Lower lobe of right lung (tissue), 2 donors: ENCODE data around the gene PLXNA4. TPM values are rescaled to one million over a fixed set of nuclear protein-coding genes. Genes with fewer than 3 reads are reported as not detected.
"Not testable (repeated sequence)": the region's sequence is repeated elsewhere in the genome, so short reads cannot be mapped to it uniquely, and the experiment has no call there.

ENCODE experiments used
- ATAC-seq, 2 donors: fragments of 200-7000 bp; cut with Tn5 transposase; one replicate each; pipeline ENCODE4 v1.9.1; 2020 to 2022; ENCODE audit warnings: mild to moderate bottlenecking in 2 of 2, moderate library complexity in 2 of 2
- DNase-seq: peaks from one replicate; pipeline ENCODE4 v3.0.0-alpha.2; 2020
- H3K27ac ChIP-seq: fragments of 200-600 bp; one replicate; pipeline ENCODE4 v1.8.0; 2022
- H3K27me3 ChIP-seq: fragments of 200-600 bp; one replicate; pipeline ENCODE4 v1.8.0; 2022; ENCODE audit warnings: low read depth
- H3K36me3 ChIP-seq: fragments of 200-600 bp; one replicate; pipeline ENCODE4 v1.8.0; 2022; ENCODE audit warnings: mild to moderate bottlenecking
- H3K4me1 ChIP-seq: fragments of 200-600 bp; one replicate; pipeline ENCODE4 v1.8.0; 2022
- H3K4me3 ChIP-seq: fragments of 200-600 bp; one replicate; pipeline ENCODE4 v1.8.0; 2022; ENCODE audit warnings: mild to moderate bottlenecking
- H3K9me3 ChIP-seq: fragments of 200-600 bp; one replicate; pipeline ENCODE4 v1.8.0; 2022
- intact Hi-C: fragments of 100-400 bp; cut with DNase I; formaldehyde crosslinking; loops from one replicate; pipeline ENCODE4 v1.11.0; 2022
- total RNA-seq: library from RNA; stranded (reverse); fragmentation: NEBNext Ultra II Directional; extraction: Animal tissue kit (Norgen Biotek cat#: 25700); gene quantifications from one replicate; pipeline ENCODE4 v1.2.1, GENCODE V29; 2021
- TF ChIP-seq, protein P1 (sequence below): fragments of 200-600 bp; IDR thresholded peaks from one replicate; pipeline ENCODE4 v1.8.0; 2022; ENCODE audit warnings: antibody characterized with exemption, mild to moderate bottlenecking
- donor health status: DM: no; HTN: yes; CAD: no; lungs with severe emphysema.

PLXNA4 gene
- total RNA-seq, 1 donor from 2014 or later: 4.3 TPM

- TF ChIP-seq, protein P1, sequence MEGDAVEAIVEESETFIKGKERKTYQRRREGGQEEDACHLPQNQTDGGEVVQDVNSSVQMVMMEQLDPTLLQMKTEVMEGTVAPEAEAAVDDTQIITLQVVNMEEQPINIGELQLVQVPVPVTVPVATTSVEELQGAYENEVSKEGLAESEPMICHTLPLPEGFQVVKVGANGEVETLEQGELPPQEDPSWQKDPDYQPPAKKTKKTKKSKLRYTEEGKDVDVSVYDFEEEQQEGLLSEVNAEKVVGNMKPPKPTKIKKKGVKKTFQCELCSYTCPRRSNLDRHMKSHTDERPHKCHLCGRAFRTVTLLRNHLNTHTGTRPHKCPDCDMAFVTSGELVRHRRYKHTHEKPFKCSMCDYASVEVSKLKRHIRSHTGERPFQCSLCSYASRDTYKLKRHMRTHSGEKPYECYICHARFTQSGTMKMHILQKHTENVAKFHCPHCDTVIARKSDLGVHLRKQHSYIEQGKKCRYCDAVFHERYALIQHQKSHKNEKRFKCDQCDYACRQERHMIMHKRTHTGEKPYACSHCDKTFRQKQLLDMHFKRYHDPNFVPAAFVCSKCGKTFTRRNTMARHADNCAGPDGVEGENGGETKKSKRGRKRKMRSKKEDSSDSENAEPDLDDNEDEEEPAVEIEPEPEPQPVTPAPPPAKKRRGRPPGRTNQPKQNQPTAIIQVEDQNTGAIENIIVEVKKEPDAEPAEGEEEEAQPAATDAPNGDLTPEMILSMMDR: no peak
- Histone ChIP-seq H3K36me3 (no peaks in the 10 kb centered on the region), H3K27me3 (no peaks in the 10 kb centered on the region), H3K9me3 (no peaks in the 10 kb centered on the region), H3K27ac (no peak overlapping the region), H3K4me3 (no peak overlapping the region), H3K4me1 (no peaks in the 10 kb centered on the region)
- intact Hi-C loops: no loop called here
- DNase-seq: no peak
- no peak for ATAC-seq
These were observed 27.1 kb upstream of the PLXNA4 start for GRCh38 chr7:132603220-132603833.

DNA sequence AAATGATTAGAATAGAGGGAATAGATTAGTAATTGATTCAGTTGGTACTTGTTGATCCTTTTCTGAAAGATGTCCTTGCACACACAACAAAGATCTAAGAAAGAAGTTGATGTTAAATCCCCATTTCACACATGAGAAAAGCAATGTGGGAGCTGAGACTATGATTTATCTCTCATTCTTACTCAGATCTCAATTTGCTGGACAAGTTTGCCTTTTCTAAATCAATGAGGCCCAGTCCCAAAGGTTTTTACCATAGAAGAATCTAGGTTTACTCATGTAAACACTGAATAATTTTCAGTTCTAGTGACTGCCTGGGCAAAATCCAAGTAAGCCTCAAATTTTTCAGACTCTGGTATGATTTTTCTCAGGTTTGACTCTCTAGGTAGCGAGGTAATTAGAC is 25.5 kb upstream of the PLXNA4 start:
- DNase-seq (no peak), ATAC-seq (no peak)
- Histone ChIP-seq H3K27me3 (no peaks in the 10 kb centered on the region), H3K4me3 (no peak overlapping the region), H3K36me3 (no peaks in the 10 kb centered on the region), H3K4me1 (no peaks in the 10 kb centered on the region), H3K27ac (no peak overlapping the region), H3K9me3 (no peaks in the 10 kb centered on the region)
- intact Hi-C loops: no loop called here
- TF ChIP-seq, protein P1: no peak

DNA sequence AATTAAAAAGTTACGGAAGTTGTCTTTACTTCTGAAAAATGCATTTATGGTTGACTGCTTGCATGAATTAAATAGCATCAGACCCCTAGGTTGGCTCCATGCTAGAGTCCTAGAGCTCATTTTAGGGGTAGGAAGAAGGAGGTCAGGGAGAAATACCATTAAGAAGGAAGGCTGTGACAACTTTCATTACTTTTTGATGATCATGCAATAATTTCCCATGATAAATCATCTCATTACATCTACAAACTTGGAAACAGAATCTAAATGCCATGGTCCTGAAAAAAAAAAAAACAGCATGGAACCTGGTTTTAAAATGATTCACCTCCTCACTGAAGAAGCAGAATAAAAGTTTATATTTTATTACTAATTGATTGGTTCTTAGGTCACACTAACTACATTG is 20.3 kb upstream of the PLXNA4 start:
- no peak for DNase-seq
- no peak for ATAC-seq
- Histone ChIP-seq H3K4me3 (no peak overlapping the region), H3K4me1 (no peaks in the 10 kb centered on the region), H3K9me3 (no peaks in the 10 kb centered on the region), H3K36me3 (no peaks in the 10 kb centered on the region), H3K27me3 (no peaks in the 10 kb centered on the region), H3K27ac (no peak overlapping the region)
- TF ChIP-seq, protein P1: no peak
- intact Hi-C loops: no loop called here

DNA sequence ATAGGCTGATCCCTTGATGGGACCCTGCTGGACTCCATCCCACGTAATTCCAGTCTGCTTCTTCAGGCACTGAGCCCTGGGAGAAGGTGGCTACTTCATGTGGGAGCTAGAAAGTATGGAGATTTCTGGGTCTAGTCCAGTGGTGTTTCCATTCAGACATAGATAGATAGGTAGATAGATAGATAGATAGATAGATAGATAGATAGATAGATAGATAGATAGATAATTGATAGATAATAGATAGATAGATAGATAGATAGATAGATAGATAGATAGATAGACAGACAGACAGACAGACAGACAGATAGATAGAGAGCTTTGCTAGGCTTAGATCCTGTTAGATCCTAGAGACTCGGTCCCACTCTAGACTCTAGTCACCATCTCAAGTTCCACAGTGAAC is 18.5 kb upstream of the PLXNA4 start:
- ATAC-seq, H3K36me3 ChIP-seq, DNase-seq, intact Hi-C loops, H3K27ac ChIP-seq, H3K9me3 ChIP-seq, H3K4me1 ChIP-seq, H3K4me3 ChIP-seq, H3K27me3 ChIP-seq: not testable (repeated sequence)

DNA sequence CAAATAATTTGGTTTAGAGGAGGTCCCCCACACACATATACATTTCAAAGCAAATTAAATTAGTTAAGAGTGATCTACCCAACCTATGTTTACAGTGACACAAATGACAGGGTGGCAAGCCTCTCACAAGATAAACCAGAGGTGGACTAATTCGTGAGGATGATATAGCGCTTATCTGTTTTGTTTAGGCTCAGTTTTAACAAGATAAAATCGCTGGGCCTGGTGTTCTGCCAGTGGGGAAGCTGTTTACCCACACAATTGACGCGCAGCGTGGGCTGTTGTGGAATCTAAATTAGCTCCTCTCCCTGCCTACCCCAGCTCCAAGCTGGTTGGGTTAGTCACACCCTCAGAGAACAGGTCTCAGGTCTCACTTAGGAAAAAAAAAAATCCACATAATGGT is 16.7 kb upstream of the PLXNA4 start:
- TF ChIP-seq, protein P1: no peak
- Histone ChIP-seq H3K27me3 (no peaks in the 10 kb centered on the region), H3K27ac (no peak overlapping the region), H3K4me1 (no peaks in the 10 kb centered on the region), H3K9me3 (no peaks in the 10 kb centered on the region), H3K36me3 (no peaks in the 10 kb centered on the region), H3K4me3 (no peak overlapping the region)
- ATAC-seq (no peak), DNase-seq (no peak)
- intact Hi-C loops: no loop called here

DNA sequence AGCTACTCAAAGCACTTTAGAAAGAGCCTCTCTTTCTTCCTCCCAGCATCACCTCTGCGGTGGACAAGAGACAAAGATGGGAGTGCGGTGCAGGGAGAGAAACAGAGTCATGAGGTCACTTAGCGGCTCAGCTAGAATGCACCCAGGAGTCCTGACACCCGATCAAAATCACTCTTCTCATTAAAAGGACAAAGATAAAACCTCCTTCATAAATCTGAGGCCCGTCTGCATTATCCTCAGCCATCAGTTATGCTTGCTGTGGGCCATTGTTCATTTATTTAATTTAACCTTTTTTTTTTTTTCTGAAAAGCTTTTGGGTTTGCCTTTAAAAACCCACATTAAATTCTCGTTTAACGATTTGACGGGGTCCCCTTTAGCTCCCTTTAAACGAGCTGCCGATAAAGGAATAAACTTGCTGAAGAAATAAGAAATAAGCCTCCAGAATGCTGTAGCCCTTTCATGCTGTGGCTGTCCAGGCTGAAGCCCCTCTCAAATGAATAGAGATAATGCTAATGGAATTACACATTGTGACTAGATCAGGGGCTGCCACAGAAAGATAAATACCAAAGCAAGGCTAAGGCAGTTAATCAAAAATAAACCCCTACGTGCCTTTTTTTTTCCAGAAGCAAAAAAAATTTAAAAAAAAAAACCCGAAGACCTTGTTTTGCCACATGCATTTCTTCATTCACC is 16.1 kb upstream of the PLXNA4 start:
- intact Hi-C loops: no loop called here
- no peaks in the 10 kb centered on the region for H3K9me3 ChIP-seq
- DNase-seq: no peak
- TF ChIP-seq, protein P1: no peak
- no peak overlapping the region for H3K4me3 ChIP-seq
- no peak overlapping the region for H3K27ac ChIP-seq
- H3K27me3 ChIP-seq: no peaks in the 10 kb centered on the region
- H3K36me3 ChIP-seq: no peaks in the 10 kb centered on the region
- H3K4me1 ChIP-seq: no peaks in the 10 kb centered on the region
- ATAC-seq: no peak
